Germinal center (tissue), 1 donor: Measurements from ENCODE around the gene PPP1CC.
"Not testable (repeated sequence)": the region's sequence is repeated elsewhere in the genome, so short reads cannot be mapped to it uniquely, and the experiment has no call there.

Experiments used
- DNase-seq: peaks from one replicate; pipeline ENCODE4 v3.0.0; 2012; ENCODE audit warnings: mixed read lengths, low spot score

Gene PPP1CC

DNA sequence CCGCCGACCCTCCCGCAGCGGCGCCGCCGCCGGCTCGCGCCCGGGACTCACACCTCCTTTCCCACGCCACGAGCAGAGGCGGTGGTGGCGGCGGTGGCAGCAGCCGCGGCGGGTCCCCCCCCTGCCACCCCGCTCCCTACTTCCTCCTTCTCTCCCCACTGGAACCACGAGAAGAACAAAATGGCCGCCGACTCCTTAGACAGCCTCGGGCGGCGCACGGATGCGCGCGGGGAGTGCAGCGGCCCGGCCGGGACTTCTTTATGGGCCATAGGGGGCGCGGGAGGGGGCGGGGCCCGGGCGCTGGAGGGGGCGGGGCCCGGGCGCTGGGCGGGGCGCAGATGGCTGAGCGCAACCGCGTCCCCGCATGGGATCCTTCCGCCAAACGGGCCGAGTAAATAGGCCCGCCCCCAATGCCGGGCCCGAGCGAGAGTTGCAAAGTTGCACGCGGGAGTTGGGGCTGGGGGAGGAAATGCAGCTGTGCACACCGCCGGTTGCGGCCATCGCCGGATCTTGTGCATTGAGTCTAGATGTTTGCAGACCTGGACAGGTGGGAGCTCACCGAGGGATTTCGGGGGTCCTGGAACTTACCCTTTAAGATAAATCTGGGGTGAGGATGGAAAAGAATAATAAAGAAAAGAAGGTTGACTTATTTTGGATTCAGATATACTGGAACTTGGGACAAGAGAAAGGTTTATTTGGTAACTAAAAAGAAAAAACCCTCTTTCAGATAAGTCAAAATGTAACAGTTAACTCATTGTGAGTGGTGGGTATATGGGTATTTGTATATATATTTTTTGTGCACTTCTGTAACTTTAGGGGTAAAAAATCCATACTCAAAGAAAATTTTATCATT, at the start of gene PPP1CC:
Gene PPP1CC, minus strand, starts transcription at position 174 of the 853 bp plus-strand sequence. CDS start 184 bp downstream, outside the sequence.
- DNase-seq: peak; percentile 96

DNA sequence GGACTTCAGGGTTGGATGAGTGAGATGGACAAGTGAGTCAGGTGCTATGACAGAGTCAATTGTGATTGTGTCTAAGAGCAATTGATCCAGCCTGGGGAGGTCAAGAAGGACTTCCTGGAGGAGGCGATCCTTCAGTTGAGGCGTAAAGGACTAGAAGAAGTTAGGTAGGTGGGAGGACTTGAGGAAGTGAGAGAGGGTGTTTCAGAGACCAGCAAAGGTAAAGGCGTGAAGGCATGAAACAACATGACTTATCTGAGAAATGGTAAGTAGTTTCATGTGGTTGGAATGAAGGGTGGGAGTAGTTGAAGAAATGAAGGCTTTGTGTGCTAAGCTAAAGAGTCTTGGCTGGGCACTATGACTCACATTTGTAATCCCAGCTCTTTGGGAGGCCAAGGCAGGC, 48.9 kb upstream of the PPP1CC start:
- DNase-seq: no peak

DNA sequence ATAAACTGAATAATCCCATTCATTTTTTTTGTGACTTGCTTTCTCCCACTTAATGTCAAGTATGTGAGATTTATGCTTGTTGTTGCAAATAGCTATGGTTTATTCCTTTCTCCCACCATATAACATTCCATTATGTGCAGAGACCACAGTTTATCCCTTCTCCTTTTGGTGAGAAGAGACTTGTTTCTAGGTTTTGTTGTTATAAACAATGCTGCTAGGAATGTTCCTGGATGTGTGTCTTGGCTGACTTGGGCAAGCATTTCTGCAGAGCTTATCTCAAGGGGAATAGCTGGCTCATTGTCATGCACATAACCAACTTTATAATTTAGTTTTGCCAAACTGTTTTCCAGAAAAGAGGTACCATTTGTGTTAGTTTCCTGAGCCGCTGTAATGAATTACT, 47.6 kb upstream of the PPP1CC start:
- DNase-seq: no peak

GRCh38 chr12:110786012-110786411, 43.3 kb upstream of the PPP1CC start:
- no peak for DNase-seq

DNA sequence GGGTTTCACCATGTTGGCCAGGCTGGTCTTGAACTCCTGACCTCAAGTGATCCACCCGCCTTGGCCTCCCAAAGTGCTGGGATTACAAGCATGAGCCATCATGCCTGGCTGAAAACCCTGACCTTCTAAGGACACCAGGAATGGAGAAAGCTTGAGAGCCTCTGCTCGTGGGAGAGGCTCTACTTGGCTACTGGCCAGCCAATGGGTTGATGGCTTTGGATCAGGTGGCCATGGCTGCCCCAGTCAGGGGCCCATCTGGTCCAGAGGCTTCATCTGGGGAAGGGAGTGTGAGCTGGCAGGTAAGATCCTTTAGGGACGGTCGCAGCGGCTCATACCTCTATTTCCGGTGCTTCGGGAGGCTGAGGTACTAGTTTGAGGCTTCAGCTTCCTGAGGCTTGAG, 42.5 kb upstream of the PPP1CC start:
- no peak for DNase-seq

GRCh38 chr12:110782922-110783321, 40.2 kb upstream of the PPP1CC start:
- no peak for DNase-seq

GRCh38 chr12:110782094-110782493, 39.4 kb upstream of the PPP1CC start:
- DNase-seq: no peak

DNA sequence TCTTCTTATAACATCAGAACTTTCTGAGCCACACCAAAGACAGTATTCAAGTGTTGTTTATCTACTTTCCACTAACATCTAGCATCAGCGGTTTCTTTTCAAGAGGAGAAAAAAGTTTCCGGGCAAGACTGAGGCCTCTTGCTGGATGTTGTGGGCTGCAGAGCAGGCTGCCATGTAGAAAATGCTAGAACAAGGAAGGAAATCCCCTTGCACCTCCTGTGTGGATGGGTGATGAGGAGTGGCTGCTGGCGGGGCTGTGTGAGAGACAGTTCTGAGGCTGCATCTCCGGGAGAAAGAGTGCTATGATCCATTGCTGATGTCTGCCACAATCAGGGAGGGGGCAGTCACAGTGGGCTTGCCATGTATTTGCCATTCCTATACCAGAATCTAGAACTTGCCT, 37.8 kb upstream of the PPP1CC start:
- no peak for DNase-seq

GRCh38 chr12:110778833-110779577, 36.3 kb upstream of the PPP1CC start:
- DNase-seq: peak; percentile 29

DNA sequence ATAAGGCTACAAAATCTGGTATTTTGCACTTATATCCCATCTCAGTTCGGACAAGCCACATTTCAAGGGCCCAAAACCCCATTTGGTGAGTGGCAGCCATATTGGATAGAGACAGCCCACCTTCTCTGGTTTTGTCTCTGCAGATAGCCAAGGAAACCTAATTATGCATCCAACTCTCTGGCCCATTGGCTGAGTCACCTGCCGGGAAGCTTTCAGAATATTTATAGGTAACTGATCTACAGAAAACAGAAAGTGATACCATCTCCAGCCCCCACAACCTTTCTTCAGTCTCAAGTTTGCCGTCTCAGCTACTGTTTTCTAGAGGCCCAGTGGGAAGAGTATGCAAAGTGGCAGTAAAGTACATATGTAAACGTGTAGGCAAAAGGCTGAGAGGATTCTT, 33.7 kb upstream of the PPP1CC start:
- peak; percentile 76 for DNase-seq

- no peak for DNase-seq
Observed at GRCh38 chr12:110775997-110776396, 33.3 kb upstream of the PPP1CC start.

- no peak for DNase-seq
Observed at GRCh38 chr12:110774824-110775223, 32.1 kb upstream of the PPP1CC start.

GRCh38 chr12:110768960-110769359, 26.3 kb upstream of the PPP1CC start:
- no peak for DNase-seq

- DNase-seq: no peak
Observed at GRCh38 chr12:110767863-110768262, 25.2 kb upstream of the PPP1CC start.

GRCh38 chr12:110766311-110767154, 23.8 kb upstream of the PPP1CC start:
- DNase-seq: no peak

- DNase-seq: not testable (repeated sequence)
Observed at GRCh38 chr12:110765572-110765971, 22.9 kb upstream of the PPP1CC start.

DNA sequence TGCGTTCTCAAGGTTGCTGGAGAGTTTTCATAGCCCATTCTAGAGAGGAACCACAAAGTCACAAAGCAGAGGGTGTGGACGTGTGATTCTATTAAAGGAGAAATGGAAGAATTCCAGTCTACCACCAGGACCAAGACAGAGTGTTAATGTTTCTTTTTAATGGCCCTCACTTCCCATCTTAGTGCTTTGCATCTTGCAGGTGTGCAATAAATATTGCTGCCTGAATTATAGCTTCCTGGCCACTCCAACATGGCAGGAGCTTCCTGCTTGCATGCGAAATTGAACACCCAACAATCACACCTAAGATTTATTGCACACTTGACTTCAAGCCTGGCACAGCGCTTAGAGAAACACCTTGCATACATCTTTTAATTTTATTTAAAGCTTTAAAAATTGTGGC, 22.4 kb upstream of the PPP1CC start:
- DNase-seq: no peak

DNA sequence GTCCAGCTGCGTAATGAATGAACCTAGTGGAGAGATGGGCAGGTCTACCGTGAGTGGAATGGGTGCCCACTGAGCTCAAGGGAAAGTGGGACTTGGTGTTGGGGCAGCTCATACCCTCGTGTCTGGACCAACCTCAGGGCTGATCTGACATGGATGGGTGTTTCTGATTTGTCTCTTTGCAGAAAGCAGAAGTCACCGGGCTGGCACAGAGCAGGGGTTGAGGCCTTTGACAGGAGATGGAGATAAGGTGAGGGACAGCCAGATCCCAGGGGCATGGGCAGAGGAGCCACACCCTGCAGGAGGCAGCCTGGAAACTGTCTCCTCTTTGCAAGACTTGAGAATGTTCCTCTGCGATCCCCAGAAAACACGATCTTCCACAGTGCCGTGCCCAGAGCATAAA, 20.9 kb upstream of the PPP1CC start:
- DNase-seq: no peak

DNA sequence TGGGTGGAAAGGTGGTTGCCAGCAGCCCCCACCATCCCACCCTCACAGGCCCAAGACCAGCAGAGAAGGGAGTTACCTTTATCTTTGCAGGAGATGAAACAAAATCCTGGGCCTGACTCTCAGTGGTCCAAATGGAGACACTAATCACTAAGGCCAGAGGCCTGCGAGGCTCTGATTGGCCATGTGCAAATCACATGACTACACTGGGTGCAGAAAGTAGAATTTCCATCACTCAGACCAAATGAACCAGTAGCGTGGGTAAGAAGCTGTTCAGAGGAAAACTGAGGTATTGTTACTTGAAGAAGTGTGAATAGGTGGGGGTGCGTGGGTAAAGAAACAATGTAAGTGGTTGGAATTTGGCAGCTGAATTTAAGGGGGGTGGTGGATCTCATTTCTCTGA, 20.2 kb upstream of the PPP1CC start:
- peak; percentile 28 for DNase-seq

DNA sequence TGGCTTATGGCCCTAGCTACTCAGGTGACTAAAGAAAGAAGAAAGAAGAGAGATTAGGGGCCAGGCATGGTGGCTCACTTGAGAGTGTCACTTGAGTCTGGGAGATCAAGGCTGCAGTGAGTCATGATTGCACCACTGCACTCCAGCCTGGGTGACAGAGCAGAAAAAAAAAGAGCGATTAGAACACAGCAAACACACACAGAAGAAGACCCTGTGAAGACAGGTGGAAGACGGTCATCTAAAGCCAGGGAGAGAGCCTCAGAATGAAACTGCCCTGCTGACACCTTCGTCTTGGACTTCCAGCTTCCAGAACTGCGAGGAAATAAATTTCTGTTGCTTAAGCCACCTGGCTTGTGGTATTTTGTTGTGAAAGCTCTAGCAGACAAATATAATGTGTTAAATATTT, 17.5 kb upstream of the PPP1CC start:
- DNase-seq: no peak

- no peak for DNase-seq
Observed at GRCh38 chr12:110758922-110759321, 16.2 kb upstream of the PPP1CC start.

- no peak for DNase-seq
Observed at GRCh38 chr12:110756611-110757010, 13.9 kb upstream of the PPP1CC start.
